ENCODE measurements around the gene C1QBP. TPM values are rescaled to one million over a fixed set of nuclear protein-coding genes. Genes with fewer than 3 reads are reported as not detected.

The C1QBP gene
- total and polyA plus RNA-seq, 4 donors: 100.0 to 152 (median 148) TPM

DNA sequence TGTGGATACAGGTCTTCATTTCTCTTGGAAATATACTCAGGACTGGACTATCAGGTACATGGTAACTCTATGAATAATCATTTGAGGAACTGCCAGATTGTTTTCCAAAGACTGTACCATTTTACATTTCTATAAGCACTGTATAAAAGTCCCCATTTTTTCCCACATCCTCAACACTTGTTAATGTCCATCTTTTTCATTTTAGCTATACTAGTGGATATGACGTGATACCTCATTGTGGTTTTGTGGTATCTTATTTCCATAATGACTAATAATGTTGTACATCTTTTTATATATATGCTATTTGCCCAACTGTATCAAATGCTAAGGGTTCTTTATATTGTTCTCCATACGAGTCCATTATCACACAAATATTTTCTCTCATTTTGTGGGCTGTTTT lies 42.3 kb downstream of the C1QBP start:
- Histone ChIP-seq H3K4me1 (ENCODE audit: control insufficient read depth, insufficient read depth, low read length) (no peaks in the 10 kb centered on the region), H3K4me3 (ENCODE audit: low read depth, low read length) (no peak overlapping the region), H3K27ac (ENCODE audit: low read depth, low read length) (no peak overlapping the region), H3K27me3 (ENCODE audit: control insufficient read depth, insufficient read depth, low read length) (no peaks in the 10 kb centered on the region), H3K9me3 (ENCODE audit: control insufficient read depth, insufficient read depth, low read length) (no peaks in the 10 kb centered on the region), H3K36me3 (ENCODE audit: control insufficient read depth, insufficient read depth, low read length) (peaks cover 51% of the 10 kb centered on the region)
- no CpG with 5 or more reads among the region's 2 CpGs for WGBS (ENCODE audit: insufficient coverage)
- no peak for DNase-seq (ENCODE audit: low read depth in 4 of 6, low spot score in 6 of 6)

- Histone ChIP-seq H3K4me1 (ENCODE audit: control insufficient read depth, insufficient read depth, low read length) (no peaks in the 10 kb centered on the region), H3K9me3 (ENCODE audit: control insufficient read depth, insufficient read depth, low read length) (no peaks in the 10 kb centered on the region), H3K27me3 (ENCODE audit: control insufficient read depth, insufficient read depth, low read length) (no peaks in the 10 kb centered on the region), H3K4me3 (ENCODE audit: low read depth, low read length) (no peak overlapping the region), H3K36me3 (ENCODE audit: control insufficient read depth, insufficient read depth, low read length) (peaks cover 49% of the 10 kb centered on the region), H3K27ac (ENCODE audit: low read depth, low read length) (no peak overlapping the region)
- WGBS (ENCODE audit: insufficient coverage): 88% methylated on average over 5 of the region's 5 CpGs
- DNase-seq (ENCODE audit: low read depth in 4 of 6, low spot score in 6 of 6): no peak
Measured at GRCh38 chr17:5391678-5392077, 47.3 kb downstream of the C1QBP start.

Other genes starting within 250 kb of the C1QBP start
- 10 to 100 TPM; 17.9 to 25.9 TPM for gene ZNF594, start 247.3 kb downstream of the C1QBP start, total RNA-seq
- gene ZNF594, start 247.3 kb downstream of the C1QBP start, polyA plus RNA-seq (ENCODE audit: insufficient read length in 2 of 2): 10 to 100 TPM; 12.4 to 15.0 TPM
- 1 to 10 TPM in 1 of 2 donors, under 1 TPM in 1; 0.72 to 1.3 TPM for gene SCIMP, start 204.3 kb downstream of the C1QBP start, total RNA-seq
- 1 to 10 TPM; 1.3 to 2.4 TPM for gene SCIMP, start 204.3 kb downstream of the C1QBP start, polyA plus RNA-seq (ENCODE audit: insufficient read length in 2 of 2)
- gene RABEP1, start 156.9 kb downstream of the C1QBP start, total RNA-seq: 10 to 100 TPM; 72.0 to 83.7 TPM
- 100 to 1,000 TPM in 1 of 2 donors, 10 to 100 TPM in 1; 90.9 to 105 TPM for gene RABEP1, start 156.9 kb downstream of the C1QBP start, polyA plus RNA-seq (ENCODE audit: insufficient read length in 2 of 2)
- gene NUP88, start 19.5 kb downstream of the C1QBP start, total RNA-seq: 10 to 100 TPM; 56.5 to 86.0 TPM
- gene NUP88, start 19.5 kb downstream of the C1QBP start, polyA plus RNA-seq (ENCODE audit: insufficient read length in 2 of 2): 10 to 100 TPM; 41.3 to 57.5 TPM
- gene RPAIN, start 19.0 kb downstream of the C1QBP start, total RNA-seq: 10 to 100 TPM; 50.1 to 84.3 TPM
- 100 to 1,000 TPM in 1 of 2 donors, 10 to 100 TPM in 1; 89.7 to 111 TPM for gene RPAIN, start 19.0 kb downstream of the C1QBP start, polyA plus RNA-seq (ENCODE audit: insufficient read length in 2 of 2)
- gene DHX33, start 29.8 kb upstream of the C1QBP start, total RNA-seq: 10 to 100 TPM; 10.5 to 12.9 TPM
- gene DHX33, start 29.8 kb upstream of the C1QBP start, polyA plus RNA-seq (ENCODE audit: insufficient read length in 2 of 2): 10 to 100 TPM; 14.3 to 16.2 TPM
- gene DERL2, start 47.0 kb upstream of the C1QBP start, total RNA-seq: 10 to 100 TPM; 38.3 to 65.8 TPM
- gene DERL2, start 47.0 kb upstream of the C1QBP start, polyA plus RNA-seq (ENCODE audit: insufficient read length in 2 of 2): 10 to 100 TPM; 52.7 to 65.1 TPM
- 10 to 100 TPM; 19.4 to 27.0 TPM for gene MIS12, start 47.4 kb upstream of the C1QBP start, total RNA-seq
- gene MIS12, start 47.4 kb upstream of the C1QBP start, polyA plus RNA-seq (ENCODE audit: insufficient read length in 2 of 2): 10 to 100 TPM; 26.2 to 27.1 TPM
- gene NLRP1, start 145.4 kb upstream of the C1QBP start, total RNA-seq: 100 to 1,000 TPM; 116 to 203 TPM
- 100 to 1,000 TPM; 298 to 432 TPM for gene NLRP1, start 145.4 kb upstream of the C1QBP start, polyA plus RNA-seq (ENCODE audit: insufficient read length in 2 of 2)

Data from spinal cord (tissue), 10 donors.